Tongue (tissue), 2 donors: Measurements from ENCODE around the gene BLOC1S4. TPM values are rescaled to one million over a fixed set of nuclear protein-coding genes. Genes with fewer than 3 reads are reported as not detected.
"Not testable (repeated sequence)": the region's sequence is repeated elsewhere in the genome, so short reads cannot be mapped to it uniquely, and the experiment has no call there.

ENCODE experiments used
- DNase-seq: peaks from one replicate; pipeline ENCODE4 v3.0.0-alpha.2; 2015
- total RNA-seq: library from RNA; depleted of rRNA; stranded (reverse); fragments of >200 nt; gene quantifications from one replicate; pipeline ENCODE4 v1.2.3, GENCODE V29; 2014

BLOC1S4 gene, protein sequence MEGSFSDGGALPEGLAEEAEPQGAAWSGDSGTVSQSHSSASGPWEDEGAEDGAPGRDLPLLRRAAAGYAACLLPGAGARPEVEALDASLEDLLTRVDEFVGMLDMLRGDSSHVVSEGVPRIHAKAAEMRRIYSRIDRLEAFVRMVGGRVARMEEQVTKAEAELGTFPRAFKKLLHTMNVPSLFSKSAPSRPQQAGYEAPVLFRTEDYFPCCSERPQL
- 17.1 TPM for total RNA-seq

DNA sequence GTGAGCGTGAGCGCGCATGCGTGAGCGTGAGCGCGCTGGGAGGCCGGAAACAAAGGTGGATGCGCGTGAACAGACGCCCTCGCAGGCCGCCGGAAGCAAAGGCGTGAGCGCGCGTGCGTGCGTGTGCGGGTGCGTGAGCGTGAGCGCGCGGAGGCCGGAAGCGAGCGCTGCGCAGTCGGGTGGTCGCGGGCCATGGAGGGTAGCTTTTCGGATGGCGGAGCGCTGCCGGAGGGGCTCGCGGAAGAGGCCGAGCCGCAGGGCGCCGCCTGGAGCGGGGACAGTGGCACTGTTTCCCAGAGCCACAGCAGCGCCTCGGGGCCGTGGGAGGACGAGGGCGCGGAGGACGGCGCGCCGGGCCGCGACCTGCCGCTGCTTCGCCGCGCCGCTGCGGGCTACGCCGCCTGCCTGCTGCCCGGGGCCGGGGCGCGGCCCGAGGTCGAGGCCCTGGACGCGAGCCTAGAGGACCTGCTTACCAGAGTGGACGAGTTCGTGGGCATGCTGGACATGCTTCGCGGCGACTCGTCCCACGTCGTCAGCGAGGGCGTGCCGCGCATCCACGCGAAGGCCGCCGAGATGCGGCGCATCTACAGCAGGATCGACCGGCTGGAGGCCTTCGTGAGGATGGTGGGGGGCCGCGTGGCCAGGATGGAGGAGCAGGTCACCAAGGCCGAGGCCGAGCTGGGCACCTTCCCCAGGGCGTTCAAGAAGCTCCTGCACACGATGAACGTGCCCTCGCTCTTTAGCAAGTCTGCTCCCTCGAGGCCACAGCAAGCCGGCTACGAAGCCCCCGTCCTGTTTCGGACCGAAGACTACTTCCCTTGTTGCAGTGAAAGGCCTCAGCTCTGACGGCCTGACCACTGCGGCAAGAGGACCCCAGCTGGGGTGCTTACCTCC is at the start of gene BLOC1S4:
BLOC1S4 (plus strand) TSS at position 157 of the 894 bp plus-strand sequence; CDS start at position 193, 36 bp downstream.
- DNase-seq = peak; percentile 97

DNA sequence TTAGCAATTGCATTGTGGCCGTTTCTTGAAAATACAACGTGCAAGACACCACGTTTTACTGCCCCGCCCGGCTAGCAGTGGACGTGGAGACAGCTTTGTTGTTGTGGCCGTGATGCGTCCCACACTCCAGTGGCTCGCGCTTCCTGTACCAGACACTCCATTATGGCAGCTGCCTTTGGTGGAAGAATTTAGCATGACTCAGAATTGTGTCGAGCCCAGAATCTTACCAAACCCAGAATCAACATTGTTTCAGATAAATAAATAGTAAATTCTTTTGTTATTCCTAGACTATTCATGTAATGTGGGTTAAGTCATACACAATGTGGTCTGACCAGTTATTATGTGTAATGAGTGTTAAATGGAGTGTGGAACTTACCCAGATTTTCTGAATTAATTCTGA is 47.6 kb upstream of the BLOC1S4 start:
- DNase-seq = no peak

DNA sequence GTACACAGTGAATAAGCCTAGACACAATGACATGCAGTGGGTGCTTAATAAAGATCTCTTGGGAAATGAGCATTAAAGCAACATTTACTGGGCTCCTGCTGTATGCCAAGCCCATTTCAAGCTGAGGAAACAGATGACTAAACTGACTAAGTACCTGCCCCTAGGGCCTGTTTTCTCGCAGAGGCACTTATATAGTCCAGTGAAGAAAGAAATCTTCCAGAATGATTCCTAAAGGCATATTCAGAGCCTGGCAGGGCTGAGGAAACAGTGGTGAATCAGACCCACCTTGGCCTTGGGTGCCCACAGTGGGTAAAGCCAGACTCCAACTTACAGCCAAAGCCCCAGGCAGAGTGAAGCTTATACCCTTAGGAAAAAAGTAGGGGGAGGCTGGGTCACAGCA is 44.3 kb upstream of the BLOC1S4 start:
- DNase-seq = no peak

DNA sequence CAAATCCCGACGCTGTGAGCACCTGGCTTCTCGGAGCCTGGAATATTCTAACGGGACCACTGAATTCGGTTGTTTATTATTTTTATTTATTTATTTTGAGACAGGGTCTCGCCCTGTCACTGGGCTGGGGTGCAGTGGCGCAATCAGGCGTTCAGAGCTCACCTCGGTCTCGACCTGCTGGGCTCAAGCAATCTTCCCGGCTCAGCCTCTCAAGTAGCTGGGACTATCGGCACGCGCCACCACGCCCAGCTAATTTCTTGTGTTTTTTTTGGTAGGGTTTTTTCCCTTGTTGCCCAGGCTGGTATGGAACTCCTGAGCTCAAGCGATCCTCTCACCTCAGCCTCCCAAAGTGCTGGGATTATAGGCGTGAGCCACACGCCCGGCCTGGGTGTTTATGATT is 43.8 kb upstream of the BLOC1S4 start:
- DNase-seq = no peak

DNA sequence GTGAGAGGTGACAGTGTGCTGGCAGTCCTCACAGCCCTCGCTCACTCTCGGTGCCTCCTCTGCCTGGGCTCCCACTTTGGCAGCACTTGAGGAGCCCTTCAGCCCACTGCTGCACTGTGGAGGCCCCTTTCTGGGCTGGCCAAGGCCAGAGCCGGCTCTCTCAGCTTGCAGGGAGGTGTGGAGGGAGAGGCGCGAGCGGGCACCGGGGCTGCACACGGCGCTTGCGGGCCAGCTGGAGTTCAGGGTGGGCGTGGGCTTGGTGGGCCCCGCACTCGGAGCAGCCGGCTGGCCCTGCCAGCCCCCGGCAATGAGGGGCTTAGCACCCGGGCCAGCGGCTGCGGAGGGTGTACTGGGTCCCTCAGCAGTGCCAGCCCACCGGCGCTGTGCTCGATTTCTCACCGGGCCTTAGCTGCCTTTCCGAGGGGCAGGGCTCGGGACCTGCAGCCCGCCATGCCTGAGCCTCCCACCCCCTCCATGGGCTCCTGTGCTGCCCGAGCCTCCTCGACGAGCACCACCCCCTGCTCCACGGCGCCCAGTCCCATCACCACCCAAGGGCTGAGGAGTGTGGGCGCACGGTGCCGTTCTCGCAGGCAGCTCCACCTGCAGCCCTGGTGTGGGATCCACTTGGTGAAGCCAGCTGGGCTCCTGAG is 43.3 kb upstream of the BLOC1S4 start:
- DNase-seq = not testable (repeated sequence)

DNA sequence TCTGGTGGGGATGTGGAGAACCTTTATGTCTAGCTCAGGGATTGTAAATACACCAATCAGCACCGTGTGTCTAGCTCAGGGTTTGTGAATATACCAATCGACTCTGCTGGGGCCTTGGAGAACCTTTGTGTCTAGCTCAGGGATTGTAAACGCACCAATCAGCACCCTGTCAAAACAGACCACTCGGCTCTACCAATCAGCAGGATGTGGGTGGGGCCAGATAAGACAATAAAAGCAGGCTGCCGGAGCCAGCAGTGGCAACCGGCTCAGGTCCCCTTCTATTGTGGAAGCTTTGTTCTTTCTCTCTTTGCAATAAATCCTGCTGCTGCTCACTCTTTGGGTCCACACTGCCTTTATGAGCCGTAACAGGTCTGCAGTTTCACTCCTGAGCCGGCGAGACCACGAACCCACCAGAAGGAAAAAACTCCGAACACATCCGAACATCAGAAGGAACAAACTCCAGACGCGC is 42.7 kb upstream of the BLOC1S4 start:
- DNase-seq = peak; percentile 30

DNA sequence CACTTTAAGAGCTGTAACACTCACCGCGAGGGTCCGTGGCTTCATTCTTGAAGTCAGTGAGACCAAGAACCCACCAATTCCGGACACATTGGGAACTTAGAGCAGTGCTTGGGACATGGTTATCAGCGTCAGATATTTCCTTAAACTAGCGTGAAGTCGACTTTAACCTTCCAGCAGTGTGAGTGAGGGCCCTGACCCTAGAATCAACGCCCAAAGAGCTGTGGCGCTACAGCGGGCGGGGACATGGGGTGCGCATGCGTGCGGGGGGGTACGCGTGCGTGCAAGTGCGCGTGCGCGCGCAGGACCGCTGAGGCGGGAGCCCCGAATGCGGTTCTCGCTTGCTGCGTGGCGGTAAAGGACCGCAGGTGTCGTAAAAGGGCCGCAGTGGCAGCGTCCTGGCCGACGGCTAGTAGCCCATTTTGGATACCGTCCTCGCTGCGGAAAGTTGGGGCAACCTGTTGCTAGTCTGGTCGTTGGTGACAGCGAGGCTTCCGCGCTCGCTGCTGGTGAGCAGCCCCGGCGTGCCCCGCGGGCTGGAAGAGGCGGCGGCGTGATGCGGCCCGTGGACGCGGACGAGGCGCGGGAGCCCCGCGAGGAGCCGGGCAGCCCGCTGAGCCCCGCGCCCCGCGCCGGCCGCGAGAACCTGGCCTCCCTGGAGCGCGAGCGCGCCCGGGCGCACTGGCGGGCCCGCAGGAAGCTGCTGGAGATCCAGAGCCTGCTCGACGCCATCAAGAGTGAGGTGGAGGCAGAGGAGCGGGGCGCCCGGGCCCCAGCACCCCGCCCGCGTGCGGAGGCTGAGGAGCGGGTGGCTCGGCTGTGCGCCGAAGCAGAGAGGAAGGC is 42.1 kb upstream of the BLOC1S4 start:
- peak; percentile 98 for DNase-seq

DNA sequence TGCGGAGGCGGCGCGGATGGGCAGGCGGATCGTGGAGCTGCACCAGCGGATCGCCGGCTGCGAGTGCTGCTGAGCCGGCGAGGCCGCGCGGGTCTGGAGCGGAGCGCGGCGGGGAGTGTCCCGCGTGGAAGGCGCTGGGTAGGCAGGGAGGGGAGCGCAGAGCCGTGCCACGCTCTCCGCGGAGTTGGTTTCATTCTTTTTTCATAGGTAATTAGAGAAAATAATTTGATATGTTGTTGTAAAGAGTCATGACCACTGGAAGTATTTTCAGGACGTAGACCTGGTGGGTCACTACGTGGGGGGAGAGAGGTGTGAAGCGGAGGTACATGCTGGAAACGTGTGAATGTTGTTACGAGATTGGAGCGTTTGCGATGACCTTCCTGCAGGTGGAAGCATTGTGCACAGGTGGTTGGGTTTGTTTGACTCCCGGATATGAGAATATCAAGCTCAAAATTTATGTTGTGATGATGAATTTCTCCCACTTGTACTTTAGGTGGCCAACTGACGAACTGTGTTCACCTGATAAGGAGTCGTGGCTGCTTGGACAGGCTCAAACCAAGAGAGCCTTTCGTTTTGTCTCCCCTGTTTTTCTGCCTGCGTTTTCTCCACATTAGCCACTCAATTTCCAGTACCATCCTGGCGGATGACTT is 41.3 kb upstream of the BLOC1S4 start:
- DNase-seq = peak; percentile 45

DNA sequence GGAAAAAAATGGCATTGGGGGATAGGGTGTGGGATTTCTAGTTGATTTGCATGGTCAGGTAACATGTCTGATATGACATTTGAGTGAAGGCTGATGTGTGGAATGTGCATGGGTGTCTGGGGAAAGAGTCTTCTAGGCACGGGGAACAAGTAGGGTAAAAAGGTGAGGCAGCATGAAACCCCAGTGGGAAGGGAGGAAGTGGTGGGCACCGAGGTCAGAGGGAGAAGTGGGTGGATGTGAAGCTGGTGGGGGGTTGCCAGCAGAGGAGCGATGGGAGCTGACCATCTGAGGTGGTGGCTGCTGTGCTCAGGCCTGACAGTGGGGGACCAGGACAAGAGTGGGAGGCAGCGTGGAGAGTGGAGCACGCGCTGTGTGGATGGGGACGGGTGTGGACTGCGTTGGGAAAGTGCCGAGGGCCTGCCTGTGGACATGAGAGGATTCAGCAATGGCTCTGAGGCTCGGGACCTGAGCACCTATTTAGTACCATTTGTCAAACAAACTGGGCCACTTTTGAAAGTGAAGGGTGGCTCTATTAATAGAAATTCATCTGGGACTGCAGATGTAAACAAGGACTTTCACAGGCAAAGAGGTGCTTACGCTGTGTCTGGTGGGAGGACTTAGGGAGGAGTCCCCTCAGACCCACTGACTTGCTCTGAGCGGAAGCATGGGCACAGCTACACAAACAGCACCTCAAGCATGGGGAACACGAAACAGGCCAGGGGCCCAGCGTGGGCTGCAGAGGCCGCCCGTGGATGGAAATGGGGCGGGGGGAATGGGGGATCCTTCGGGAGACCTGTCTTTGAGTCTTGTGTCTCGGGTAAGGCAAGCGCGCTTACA is 39.0 kb upstream of the BLOC1S4 start:
- DNase-seq = no peak

DNA sequence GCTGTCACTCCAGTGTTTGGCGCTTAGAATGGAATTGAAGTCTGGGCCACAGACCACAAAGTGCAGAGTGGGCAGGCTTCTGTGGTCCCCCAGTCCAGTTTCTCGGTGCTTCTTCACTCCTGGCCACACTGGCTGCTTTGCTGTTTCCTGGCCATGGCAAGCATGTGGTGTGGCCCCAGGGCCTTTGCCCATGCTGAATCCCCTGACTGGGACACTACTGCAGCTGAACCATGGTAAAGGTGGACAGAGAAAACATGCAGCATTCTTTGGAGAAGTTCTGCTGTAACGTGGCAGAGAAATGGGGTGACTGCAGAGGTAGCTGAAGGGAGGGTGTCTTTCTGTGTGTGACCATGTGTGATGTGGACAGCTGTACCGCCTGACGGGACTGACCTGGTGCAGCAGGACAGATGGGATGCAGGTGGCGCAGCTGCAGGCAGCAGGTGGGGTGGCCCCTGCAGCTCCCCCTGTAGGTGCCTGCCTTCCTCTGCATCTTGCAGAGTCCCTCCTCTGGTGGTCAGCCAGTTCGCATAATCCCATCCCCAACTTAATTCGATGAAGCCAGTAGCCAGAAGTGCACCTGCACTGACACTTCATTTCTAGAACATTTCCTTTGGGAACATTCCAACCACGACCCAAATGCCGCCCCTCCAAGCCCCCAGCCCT is 35.5 kb upstream of the BLOC1S4 start:
- DNase-seq = no peak

DNA sequence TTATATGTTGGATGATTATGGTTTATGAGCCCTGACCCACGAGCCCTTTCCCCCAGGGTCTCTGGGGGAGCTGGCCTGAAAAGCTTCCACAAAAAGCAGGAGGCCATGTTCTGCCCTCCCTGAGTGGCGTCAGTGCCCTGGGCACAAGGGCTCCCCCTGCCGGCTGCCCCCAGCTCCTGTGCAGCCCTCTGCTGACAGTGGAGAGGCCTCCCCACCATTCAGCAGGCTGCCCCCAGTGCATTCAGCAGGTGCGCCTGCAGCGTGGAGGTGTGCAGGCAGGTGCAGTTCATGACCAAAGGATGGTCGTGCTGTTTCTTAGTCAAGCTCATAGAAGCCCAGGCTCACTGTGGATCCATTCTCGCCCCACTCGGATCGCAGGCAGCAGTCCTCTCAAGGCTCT is 34.8 kb upstream of the BLOC1S4 start:
- DNase-seq = no peak

DNA sequence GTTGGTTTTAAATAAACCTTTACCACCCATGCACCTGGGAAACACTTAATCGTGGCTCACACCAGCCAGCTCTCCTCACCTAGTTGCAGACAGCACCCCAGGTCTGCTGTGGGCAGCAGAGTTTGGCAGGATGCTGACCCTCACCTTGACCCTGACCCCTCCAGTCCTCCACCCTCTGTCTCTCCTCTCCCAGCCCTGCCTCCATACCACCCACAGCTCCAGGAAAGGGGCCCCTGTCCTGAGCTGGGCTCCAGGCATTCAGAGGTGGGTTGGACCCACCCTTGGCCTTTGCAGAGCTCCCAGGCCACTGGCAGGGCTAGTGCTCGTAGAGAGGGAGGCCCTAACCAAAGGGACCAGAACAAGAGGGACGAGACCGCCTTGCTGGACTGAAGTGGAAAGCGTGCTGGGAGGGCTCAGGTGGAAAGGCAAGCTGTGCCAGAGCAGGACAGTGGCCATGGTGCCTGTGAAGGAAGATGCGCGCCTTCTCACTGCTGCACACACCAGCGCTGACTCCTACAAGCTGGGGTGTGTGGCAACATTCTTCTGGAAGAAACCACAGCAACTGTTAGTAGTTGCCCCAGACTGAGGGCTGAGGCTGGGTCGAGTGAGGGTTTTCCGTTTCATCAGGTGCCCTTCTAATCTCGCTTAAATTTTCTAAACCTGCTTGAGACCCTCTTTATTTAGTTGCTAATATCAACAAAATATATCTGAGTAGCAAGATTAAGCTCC is 32.9 kb upstream of the BLOC1S4 start:
- DNase-seq = no peak

DNA sequence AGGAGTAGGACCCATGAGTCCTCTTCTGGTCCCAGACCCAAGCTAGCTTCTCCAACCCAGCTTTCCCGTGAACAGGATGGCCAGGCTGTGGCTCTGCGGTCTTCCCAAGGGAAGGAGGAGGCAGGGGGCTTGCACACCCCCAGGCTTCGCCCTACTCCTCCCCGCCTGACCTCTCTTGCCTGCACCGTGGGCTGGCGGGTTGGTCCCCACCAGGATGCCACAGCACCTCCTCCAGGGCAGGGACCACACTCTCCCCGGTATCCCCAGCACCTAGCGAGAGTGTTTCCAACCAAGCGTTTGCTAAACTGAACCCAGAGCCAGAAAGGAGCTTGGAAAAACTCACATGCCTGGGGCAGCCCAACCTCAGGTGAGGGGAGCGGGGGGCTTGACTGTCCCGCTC is 31.3 kb upstream of the BLOC1S4 start:
- DNase-seq = no peak

DNA sequence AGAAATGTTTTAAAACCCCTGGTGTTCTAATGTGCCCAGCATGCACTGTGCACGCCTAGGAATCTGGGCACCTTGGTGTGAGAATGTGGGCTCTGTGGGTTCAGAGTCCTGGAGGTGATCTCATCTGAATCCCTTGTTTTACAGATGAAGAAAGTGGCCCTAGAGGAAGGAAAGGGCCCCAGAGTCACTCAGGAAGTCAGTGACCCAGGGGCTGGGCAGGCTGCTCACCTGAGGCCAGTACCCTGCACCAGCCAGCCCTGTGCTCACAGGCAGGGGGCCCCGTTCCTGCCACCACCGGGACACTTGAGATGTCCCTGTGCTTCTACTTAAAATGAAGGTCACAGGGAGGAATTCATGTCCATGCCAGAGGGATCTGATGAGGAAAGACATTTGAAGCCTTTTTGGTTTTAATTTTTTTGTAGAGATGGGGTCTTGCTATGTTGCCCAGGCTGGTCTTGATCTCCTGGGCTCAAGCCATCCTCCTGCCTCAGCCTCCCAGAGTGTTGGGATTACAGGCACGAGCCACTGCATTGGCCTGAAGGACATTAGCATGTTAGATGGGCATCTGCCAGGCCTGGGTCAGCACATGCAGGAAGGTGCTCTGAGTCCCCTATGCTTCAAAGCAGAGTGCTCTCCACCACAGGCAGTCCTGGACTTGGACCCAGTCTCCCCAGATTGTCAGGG is 29.7 kb upstream of the BLOC1S4 start:
- DNase-seq = no peak

DNA sequence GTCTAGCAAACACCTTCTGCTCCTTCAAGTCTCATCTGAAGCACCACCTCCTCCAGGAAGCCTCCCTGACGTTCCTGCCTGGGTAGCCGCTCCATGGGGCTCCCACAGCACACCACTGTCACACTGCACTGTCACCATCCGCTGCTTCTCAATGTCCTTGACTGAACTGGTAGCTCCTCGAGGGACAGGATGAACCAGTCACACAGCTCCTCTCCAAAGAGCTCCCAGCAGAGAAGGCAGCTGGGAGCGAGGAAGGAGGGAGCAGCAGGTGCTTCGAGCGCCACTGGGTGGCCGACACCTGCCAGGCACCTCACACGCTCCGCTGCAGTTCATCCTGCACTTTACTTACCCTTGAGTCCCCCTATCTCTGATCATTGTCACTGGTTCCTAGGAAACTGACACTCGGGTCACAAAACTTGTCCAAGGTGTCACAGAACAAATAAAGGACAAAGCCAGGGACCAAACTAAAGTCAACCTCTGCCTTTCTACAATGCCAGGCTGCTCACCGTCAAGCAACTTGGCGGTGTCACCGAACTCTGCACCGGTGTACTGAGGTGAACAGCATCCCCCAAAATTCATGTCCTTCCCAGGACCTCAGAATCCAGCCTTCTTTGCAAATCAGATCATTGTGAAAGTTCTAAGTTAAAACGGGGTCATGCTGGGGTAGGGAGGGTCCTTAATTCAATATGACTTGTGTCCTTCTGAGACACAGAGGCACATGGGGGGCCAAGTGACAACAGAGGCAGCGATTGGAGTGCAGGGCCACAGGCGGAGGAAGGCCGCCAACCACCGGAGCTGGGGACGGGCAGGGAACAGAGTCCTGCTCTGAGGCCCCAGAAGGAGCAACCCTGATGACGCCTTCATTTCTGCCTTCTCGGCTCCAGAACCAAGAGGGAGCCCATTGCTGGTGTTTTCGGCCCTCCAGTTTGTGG is 27.8 kb upstream of the BLOC1S4 start:
- DNase-seq = no peak

DNA sequence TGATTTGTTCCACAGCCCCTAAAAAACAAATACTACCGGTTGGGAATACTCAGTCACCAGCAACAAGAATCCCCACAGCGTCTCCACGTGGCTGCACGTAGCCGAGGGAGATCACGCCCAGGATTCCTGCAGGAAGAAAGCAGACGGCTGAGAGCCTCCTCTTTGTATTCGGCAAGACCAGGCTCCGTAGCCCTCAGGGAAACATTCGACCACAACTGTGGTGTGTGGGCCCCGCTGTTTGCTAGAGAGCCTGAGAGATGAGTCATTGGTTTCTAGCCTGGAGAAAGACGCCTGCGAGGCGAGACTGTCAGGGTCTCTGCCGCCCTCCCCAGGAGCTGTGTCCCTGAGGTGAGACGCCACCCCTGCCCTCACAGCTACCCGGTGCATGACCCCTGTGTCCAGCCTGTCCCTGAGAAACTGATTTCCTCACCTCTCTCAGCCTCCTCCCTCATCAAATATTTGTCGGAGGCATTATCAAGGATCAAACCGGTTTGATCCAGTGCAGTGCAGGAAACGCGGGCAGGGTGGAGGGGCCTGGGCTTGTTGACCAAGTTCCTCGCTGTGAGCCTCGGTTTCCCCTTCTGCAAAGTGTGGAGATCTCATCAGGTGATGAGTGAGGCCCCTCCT is 27.0 kb upstream of the BLOC1S4 start:
- DNase-seq = peak; percentile 72

DNA sequence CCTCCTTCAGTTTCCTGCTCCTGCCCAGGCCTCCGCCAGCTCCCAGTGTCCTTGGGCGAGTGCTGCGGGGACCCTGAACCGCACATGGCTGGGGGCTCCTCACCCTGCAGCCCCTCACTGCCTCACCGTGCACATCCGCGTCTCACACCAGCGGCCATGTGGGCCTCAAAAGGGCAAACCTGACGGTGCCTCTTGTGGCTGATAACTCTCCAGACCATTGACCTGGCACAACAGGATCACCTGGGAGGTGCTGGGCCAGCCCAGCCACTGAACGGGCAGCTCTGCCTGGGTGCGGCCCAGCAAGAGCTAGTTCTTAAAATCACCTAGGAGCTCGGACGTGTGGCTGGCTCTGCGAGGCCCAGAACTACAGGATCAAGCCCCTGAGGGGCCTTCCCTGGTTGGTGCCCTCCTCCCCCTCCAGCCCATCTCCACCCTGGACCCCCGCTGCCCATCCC is 26.4 kb upstream of the BLOC1S4 start:
- no peak for DNase-seq
